Left cardiac atrium (tissue), 4 donors: ENCODE measurements around the gene F7. TPM values are rescaled to one million over a fixed set of nuclear protein-coding genes. Genes with fewer than 3 reads are reported as not detected.
"Not testable (repeated sequence)": the region's sequence is repeated elsewhere in the genome, so short reads cannot be mapped to it uniquely, and the experiment has no call there.

Source experiments
- ATAC-seq, 2 donors: fragments of 200-7000 bp; cut with Tn5 transposase; one replicate each; pipeline ENCODE4 v1.9.1; 2020; ENCODE audit warnings: mild to moderate bottlenecking in 2 of 2, moderate library complexity in 2 of 2
- DNase-seq: peaks from one replicate; pipeline ENCODE4 v3.0.0-alpha.2; 2020
- intact Hi-C, 2 donors: fragments of 100-400 bp; cut with DNase I; formaldehyde crosslinking; loops; one replicate each; pipeline versions ENCODE4 v1.14.1 to v1.15.1; 2022 to 2023
- total RNA-seq, 2 donors: library from RNA; stranded (reverse); fragmentation: NEBNext Ultra II Directional; extraction: Animal tissue kit (Norgen Biotek cat#: 25700); gene quantifications; one replicate each; pipeline ENCODE4 v1.2.1, GENCODE V29; 2021
- donor health status: DM: no; HTN: yes; CAD: no.
- donor health status: DM: no; HTN: yes; CAD: no; lungs with severe emphysema.
- donor health status: DM: yes; HTN: yes; CAD: no.
- donor health status: Dilated cardiomyopathy.

Gene F7
- total RNA-seq, 2 donors from 2014 or later: 0.16 to 0.29 TPM

DNA sequence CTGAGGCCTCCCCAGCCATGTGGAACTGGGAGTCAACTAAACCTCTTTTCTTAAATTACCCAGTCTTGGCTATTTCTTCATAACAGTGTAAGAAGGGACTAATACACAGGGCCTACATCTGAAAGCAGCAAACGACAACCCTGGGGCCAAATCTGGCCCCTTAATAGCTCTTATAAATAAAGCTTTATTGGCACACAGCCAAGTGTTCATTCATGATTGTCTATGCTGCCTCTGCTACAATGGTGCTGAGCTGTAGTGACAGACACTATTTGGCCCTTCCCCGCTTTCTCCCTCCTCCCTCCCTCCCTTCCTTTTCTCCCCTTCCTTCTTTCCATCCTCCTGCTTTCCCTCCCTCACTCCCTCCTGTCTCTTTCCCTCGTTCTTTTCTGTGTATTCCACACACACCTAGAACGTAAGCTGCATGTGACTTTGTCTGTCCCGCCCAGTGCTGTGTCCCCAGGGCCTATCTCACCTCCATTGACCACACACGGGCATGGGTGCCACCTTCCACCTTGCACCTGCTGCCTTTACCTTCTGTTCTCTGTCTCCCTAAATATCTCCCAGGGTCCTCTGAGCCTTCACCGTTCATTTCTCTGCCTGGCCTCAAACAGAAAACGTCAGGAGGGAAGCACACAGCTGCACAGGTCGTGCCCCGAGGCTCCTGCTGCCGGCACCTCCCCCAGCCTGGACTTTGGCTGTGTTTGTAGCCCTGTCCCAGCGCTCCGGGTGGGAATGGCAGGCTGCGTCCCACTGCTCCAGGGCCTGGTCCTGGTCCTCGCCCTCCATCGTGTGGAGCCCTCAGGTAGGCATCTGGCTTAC is 52.5 kb downstream of the F7 start, which contains the start of gene PROZ:
Gene PROZ, plus strand, starts transcription at position 720 of the 819 bp plus-strand sequence. Its CDS starts 13 bp downstream, at position 733.
- DNase-seq (no peak), ATAC-seq (no peak)
- intact Hi-C loops: no loop called here

DNA sequence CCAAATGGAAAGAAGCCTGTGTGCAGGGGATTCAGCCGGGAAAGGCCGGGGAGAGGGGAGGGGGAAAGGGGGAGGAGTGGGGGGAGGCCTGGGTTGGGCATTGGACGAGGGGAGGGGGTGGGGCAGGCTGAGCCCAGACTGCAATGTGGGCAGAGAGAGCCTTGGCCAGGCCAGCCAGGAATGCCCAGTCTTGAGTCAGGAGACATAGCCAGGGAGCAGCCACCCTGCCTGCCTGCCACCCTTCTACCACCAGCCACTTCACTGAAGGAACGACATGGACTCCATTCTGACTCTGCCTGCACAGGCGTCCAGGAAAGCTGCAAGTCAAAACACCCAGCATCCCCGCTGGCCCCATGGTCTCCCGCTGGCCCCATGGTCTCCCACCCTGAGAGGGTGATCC is 53.4 kb downstream of the F7 start:
- ATAC-seq (no peak), DNase-seq (no peak)
- intact Hi-C loops: no loop called here

DNA sequence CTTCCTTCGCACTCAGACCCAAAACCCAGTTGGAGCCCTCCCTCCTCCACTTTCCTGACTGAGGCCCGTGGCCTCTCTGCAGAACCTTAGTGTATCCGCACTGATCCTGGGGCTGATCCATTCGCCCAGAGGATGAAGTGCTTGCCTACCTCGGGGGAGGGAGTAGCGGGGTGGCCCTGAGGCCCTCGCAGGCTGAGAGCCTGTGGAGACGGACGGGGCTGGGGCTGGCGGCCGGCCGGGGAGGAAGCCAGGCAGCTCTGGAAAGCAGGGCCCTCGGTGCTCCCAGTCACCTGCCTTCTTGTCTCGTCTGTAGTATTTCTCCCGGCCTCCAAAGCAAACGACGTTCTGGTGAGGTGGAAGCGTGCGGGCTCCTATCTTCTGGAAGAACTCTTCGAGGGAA is 54.1 kb downstream of the F7 start:
- DNase-seq (no peak), ATAC-seq (no peak)
- intact Hi-C loops: no loop called here

DNA sequence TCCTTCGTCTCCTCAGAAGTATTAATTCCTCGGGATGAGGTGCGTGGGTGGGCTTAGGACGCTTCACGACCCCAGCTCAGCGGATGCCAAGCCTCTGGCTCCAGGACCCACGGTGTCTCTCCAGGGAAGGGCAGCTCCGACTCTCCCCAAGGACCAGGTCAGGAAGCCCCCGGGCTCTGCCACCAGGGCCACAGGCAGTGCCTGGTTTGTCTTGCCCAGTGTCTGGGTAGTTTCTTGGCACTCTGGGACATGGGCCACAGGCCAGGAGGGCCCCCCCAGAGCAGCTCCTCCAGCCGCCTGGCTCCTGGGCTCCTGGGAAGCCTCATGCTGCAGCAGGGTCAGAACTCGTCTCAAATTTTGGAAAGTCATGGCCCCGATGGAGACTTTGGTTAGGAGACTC is 55.4 kb downstream of the F7 start:
- ATAC-seq: no peak
- intact Hi-C loops: no loop called here
- DNase-seq: no peak

DNA sequence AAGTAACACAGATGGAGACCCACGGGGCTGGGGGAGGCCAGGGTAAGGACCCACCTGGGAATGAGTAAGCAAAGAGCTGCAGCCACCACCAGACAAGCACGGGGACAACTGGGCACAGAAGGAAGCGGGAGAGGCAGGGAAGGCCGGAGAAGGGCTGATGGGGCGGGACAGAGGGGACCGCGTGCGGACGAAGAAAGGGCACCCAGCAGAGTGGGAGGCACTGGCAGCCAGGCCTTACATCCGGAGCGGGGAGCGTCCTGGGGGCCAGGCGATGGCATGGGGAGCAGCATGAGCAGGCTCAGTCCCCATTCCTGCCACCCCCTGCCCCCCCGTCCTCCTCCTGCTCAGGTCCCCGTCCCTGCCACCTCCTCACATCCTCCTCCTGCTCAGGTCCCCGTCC is 55.8 kb downstream of the F7 start:
- intact Hi-C loops: no loop called here
- DNase-seq: no peak
- no peak for ATAC-seq

DNA sequence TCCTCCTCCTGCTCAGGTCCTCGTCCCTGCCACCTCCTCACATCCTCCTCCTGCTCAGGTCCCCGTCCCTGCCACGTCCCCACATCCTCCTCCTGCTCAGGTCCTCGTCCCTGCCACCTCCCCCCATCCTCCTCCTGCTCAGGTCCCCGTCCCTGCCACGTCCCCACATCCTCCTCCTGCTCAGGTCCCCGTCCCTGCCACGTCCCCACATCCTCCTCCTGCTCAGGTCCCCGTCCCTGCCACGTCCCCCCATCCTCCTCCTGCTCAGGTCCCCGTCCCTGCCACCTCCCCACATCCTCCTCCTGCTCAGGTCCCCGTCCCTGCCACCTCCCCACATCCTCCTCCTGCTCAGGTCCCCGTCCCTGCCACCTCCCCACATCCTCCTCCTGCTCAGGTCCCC is 56.4 kb downstream of the F7 start:
- ATAC-seq, DNase-seq, intact Hi-C loops: not testable (repeated sequence)

DNA sequence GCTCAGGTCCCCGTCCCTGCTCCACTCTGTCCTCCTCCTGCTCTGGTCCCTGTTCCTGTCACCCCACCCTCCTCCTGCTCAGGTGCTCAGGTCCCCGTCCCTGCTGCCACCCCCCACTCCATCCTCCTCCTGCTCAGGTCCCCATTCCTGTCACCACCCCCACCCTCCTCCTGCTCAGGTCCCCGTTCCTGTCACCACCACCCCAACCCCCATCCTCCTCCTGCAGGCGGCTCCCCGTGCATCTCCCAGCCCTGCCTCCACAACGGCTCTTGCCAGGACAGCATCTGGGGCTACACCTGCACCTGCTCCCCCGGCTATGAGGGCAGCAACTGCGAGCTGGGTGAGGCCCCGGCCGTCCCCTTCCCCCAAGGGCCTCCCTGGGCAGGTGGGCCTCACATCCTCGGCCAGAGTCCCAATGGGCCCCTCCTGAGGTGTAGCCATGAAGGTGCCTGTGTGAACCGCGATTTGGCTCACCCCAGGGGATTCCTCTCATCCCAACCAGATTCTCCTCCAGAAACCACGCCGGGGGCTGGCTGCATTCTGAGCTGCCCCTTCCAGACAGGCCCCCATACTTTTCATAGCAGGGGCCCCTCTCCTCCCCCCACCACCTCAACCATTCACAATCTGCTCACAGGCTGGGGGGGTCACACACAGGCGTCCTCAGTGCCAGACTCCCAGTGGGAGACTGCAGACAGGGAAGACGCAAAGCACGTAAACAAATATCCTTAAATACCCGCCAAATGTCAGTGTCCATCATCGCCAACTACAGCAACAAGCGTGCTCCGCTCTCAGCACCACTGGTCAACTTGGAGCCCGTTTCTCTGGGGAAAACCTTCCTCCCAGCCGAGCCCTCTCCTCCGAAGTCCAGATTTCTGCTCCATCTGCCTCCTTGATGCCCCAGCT is 57.4 kb downstream of the F7 start:
- ATAC-seq (no peak), DNase-seq (no peak)
- intact Hi-C loops: no loop called here

DNA sequence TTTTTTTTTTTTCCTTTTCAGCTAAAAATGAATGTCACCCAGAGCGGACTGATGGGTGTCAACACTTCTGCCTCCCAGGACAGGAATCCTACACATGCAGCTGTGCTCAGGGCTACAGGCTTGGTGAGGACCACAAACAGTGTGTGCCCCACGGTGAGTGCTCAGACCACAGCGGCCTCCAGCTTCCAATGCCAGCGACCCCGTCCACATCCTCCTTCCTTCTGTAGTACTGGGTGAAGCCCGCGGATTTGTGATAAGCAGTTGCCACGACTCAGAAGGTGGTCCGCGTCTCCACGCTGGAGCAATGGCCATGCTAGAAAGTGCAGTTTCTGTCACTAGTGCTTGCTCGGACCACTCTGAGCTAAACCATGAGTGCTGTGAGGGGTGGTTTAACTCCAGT is 58.9 kb downstream of the F7 start:
- intact Hi-C loops: no loop called here
- DNase-seq: no peak
- no peak for ATAC-seq

DNA sequence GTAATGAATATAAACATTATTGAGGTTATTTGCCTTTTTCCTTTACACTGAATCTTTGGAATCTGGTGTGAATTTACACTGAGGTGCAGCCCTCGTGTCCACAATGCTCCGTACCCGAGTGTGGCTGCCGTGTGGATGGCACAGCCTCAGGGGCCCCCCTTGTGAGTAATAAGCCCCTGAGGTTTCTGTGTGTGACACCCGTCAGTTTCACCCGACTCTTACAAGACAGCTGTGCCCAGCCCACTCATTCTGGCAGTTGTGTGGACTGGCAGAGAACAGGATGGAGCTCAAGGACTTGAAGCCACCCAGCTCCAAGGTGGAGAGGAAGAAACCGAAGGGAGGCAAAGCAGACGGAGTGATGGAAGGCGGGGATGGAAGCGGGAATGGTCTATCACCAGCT is 60.7 kb downstream of the F7 start:
- DNase-seq (no peak), ATAC-seq (no peak)
- intact Hi-C loops: no loop called here

DNA sequence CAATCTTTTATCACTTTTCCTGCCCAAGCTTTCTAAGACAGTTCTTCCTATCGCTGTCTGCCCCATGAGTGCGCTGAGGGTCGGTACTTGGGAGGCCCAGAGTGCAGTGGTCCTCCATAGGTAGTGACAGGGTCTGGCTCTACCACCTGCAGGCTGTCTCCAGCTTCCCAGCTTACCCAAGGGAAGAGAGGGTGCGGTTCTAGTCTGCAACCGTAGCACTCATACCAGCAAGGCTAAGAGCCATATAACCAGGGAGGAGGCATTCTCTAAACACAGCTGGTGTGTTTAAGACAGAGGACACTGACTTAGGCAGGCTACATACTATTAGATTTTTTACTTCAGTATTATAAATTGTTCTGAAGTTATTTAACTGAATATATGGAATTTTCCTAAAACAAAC is 61.1 kb downstream of the F7 start:
- ATAC-seq (no peak), DNase-seq (no peak)
- intact Hi-C loops: no loop called here

DNA sequence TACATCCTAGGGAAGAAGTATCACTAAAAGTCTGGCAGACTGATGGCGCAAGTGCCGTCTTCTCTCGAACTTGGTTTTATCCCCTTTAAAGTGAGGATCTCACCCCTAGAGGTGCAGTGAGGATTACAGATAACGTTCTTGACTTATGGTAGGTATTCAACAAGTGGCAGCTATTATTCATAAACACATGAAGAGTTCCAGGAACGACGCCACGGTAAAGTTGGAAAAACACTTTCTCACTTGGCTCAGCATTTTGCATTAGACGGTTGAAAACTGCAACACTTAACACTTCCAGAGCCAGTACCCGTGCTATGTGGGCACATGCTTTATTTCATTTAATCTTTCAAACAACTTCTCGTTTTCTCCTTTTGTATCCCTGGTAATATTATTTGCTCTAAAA is 61.6 kb downstream of the F7 start:
- intact Hi-C loops: no loop called here
- DNase-seq: no peak

DNA sequence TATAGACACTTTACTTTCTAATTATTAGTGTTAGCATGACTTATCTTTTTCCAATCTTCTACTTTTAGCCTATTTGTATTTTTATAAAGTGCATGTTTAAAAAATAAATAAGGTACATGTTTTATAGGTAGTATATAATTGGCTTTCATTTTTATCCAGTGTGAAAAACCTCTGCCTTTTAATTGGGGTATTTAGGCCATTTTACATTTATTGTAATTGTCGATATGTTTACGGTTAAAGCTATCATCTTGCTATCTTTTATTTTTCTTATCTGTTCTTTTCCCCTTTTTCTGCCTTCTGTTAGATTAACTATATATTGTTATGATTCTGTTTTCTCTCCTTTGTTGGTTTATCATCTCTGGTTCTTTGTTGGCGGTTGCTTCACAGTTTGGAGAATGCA is 62.0 kb downstream of the F7 start:
- intact Hi-C loops: no loop called here
- no peak for DNase-seq
- no peak for ATAC-seq

More for the DNA sequence above, 61.6 kb downstream of the F7 start:
- ATAC-seq: no peak

DNA sequence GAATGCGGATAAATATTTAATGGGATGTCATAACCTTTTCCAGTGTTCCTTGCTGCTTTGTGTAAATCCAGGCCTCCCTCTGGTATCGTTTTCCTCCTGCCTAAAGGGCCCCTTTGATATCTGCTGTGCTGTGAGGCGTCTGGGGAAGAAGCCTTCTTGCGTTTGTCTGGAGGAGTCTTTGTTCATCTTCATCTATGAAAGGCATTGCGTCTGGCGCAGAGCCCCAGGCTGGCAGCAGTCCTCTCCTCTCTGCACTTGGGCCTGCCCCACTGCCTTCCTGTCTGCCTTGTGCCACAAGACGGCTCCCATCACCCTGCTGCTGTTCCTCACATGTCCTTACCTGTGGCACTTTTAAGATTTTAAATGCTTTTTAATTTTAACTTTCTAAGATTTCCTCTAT is 62.6 kb downstream of the F7 start:
- ATAC-seq (no peak), DNase-seq (no peak)
- intact Hi-C loops: no loop called here

DNA sequence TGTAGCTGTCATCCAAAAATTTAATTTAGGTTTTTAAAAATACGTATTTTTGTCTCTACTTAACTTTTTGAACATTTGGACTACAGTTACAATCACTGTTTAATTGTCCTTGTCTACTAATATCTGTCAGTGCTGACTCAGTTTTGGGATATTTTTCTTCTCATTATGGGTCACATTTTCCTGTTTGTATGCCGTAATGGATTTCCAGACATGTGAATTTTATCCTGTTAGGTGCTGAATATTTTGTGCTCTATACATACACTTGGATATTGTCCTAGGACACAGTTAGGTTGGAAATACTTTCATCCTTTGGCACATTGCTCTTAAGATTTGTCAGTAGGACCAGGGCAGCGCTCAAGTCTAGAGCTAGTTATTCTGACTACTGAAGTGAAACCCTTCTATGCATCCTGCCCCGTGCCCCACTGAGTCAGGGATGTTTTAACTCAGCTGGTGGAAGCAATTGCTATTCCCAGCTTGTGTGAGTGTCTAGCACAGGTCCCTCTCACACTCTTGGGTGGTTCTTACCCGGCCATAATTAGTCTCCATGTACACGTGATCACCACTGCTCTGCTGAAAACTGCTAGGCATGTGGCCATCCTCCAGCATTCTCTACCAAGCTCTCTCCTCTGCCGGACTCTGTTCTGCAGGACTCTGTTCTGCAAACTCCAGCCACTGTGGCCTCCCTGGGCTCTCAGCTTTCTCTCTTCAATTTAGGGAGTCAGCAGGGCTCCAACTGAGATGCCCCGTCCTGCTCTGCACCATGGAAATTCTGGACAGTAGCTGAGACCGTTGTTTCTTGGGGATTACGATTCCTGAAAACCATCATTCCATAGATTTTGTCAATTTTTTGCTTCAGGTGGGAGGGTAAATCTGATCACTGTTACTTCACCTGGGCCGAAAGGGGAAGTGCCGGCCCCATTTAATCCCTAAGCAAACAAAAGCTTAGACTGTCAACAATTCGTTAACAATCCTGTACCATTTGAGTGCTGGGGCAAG is 64.0 kb downstream of the F7 start:
- DNase-seq (no peak), ATAC-seq (peak; percentile 80 to 94)
- intact Hi-C loops: no loop called here

Other genes with a start within 250 kb of the F7 start
- gene MCF2L, start 136.6 kb upstream of the F7 start, total RNA-seq: 10 to 100 TPM; 39.1 to 41.6 TPM
- gene F10, start 17.0 kb downstream of the F7 start, total RNA-seq: 10 to 100 TPM; 17.5 to 19.6 TPM
- gene PROZ, start 52.9 kb downstream of the F7 start, total RNA-seq: not detected
- 10 to 100 TPM; 38.3 to 39.9 TPM for gene PCID2, start 102.9 kb downstream of the F7 start, total RNA-seq
- gene CUL4A, start 103.8 kb downstream of the F7 start, total RNA-seq: 10 to 100 TPM; 73.9 to 86.2 TPM
- 100 to 1,000 TPM; 122 to 128 TPM for gene LAMP1, start 191.4 kb downstream of the F7 start, total RNA-seq